Measurements from ENCODE around the gene IST1. TPM values are rescaled to one million over a fixed set of nuclear protein-coding genes. Genes with fewer than 3 reads are reported as not detected.
A peak's percentile ranks its signal among the peaks of the same experiment; 100 is the strongest.

Gene IST1
- total and polyA plus RNA-seq, 9 of the 15 experiments (the other 6 are each of a cell fraction or from before 2014, with no cell fraction given) = 135 to 334 (median 188) TPM

GRCh38 chr16:71952825-71953224 is 57.5 kb downstream of the IST1 start (continued):
- TF ChIP-seq ZNF609 (CRISPR knock-in tag; IDR thresholded peaks at IDR 0.05; ENCODE audit: borderline replicate concordance) (no peak), MNT (conservative IDR thresholded peaks at IDR 0.05) (no peak), PBX2 (CRISPR knock-in tag; IDR thresholded peaks at IDR 0.05; ENCODE audit: low read depth) (no peak), PBX2 (tag; conservative IDR thresholded peaks at IDR 0.05; ENCODE audit: low read depth) (peak; percentile 94), ZNF583 (CRISPR knock-in tag; IDR thresholded peaks at IDR 0.05) (no peak), XRCC5 (IDR thresholded peaks at IDR 0.05; ENCODE audit: low read depth, low read length) (no peak), GABPB2 (CRISPR knock-in tag; conservative IDR thresholded peaks at IDR 0.05) (no peak), MBD2 (IDR thresholded peaks at IDR 0.05; ENCODE audit: borderline replicate concordance, low read depth) (no peak), KDM5B (IDR thresholded peaks at IDR 0.05; ENCODE audit: insufficient replicate concordance, low read depth, low read length) (no peak)

Data from K562 (cell line).